Prostate gland (tissue), 2 donors: ENCODE results near the gene DGAT2. TPM values are rescaled to one million over a fixed set of nuclear protein-coding genes. Genes with fewer than 3 reads are reported as not detected.
A peak's percentile ranks its signal among the peaks of the same experiment; 100 is the strongest.

ENCODE experiments used
- DNase-seq: peaks from one replicate; pipeline ENCODE4 v3.0.0-alpha.2; 2019; ENCODE audit warnings: low spot score
- H3K27ac ChIP-seq, 2 donors: fragments of 200-600 bp; sonication (generic); 2 replicates each; pipeline ENCODE4 v1.5.1; 2017 to 2019
- H3K27me3 ChIP-seq: fragments of 200-600 bp; sonication (generic); replicated peaks from 2 replicates; pipeline ENCODE4 v1.5.1; 2019; ENCODE audit not compliant: insufficient read depth
- H3K36me3 ChIP-seq, 2 donors: fragments of 200-600 bp; sonication (generic); 1 replicate in 1 of 2; 2 replicates in 1 of 2; pipeline versions ENCODE4 v1.5.1 to v1.8.1; 2017 to 2019
- H3K4me1 ChIP-seq: fragments of 200-600 bp; sonication (generic); replicated peaks from 2 replicates; pipeline ENCODE4 v1.5.1; 2019
- H3K4me3 ChIP-seq, 2 donors: fragments of 200-600 bp; sonication (generic); 2 replicates each; pipeline ENCODE4 v1.5.1; 2017 to 2019
- H3K9me3 ChIP-seq: fragments of 200-600 bp; sonication (generic); 2 replicates; pipeline ENCODE4 v1.5.1; 2017
- CTCF ChIP-seq, 4 experiments: fragments of 200-600 bp in 2 of 4; fragments of 450-650 bp in 2 of 4; sonication (generic) in 2 of 4; IDR thresholded peaks; 1 replicate in 3 of 4; 2 replicates in 1 of 4; pipeline ENCODE4 v1.5.1; 2016 to 2019; ENCODE audit warnings: antibody characterized with exemption in 4 of 4, mild to moderate bottlenecking in 2 of 4, moderate library complexity in 2 of 4
- POLR2A ChIP-seq: fragments of 450-650 bp; IDR thresholded peaks from one replicate; pipeline ENCODE4 v1.6.1; 2016; ENCODE audit warnings: antibody characterized with exemption, mild to moderate bottlenecking
- POLR2AphosphoS5 ChIP-seq: sonication (generic); formaldehyde crosslinking; IDR thresholded peaks from one replicate; pipeline ENCODE4 v1.6.1; 2017; ENCODE audit warnings: antibody characterized with exemption
- WGBS: methylation state at CpG from one replicate; pipeline ENCODE4 v1.1.5; 2018; 5-methylcytosine and 5-hydroxymethylcytosine counted together
- intact Hi-C: fragments of 100-400 bp; cut with DNase I; formaldehyde crosslinking; loops from one replicate; pipeline ENCODE4 v1.14.2; 2022
- total RNA-seq, 2 donors: library from RNA; depleted of rRNA; stranded (reverse); fragments of >200 nt; gene quantifications; one replicate each; pipeline ENCODE4 v1.1.0, GENCODE V29; 2016

The DGAT2 gene
- total RNA-seq, 2 donors from 2014 or later: 5.6 to 24.6 TPM

GRCh38 chr11:75823415-75823814 lies 54.8 kb downstream of the DGAT2 start:
- Histone ChIP-seq H3K27ac (no peak overlapping the region), H3K4me1 (no peaks in the 10 kb centered on the region)

DNA sequence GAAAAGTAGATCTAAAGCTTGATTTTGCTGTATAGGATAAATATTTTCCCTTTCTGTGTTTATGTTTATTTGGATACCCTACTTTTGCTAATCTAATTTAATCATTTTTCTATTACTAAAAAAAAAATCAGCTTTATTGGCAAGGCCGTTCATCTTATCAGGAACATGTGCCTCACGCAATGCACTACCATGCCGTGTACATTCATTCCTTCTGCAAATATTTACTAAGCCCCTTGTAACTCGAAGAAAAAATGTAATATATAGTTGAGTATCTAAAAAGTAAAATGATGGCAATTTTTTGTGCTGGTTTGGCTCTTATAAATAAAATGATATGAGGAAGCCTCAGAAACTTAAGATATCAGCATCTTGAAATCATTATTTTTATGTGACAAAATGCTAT lies 55.4 kb downstream of the DGAT2 start:
- Histone ChIP-seq H3K9me3 (no peaks in the 10 kb centered on the region), H3K27ac (no peak overlapping the region), H3K4me3 (no peak overlapping the region), H3K4me1 (no peaks in the 10 kb centered on the region), H3K27me3 (no peaks in the 10 kb centered on the region), H3K36me3 (no peaks in the 10 kb centered on the region)
- no peak for DNase-seq
- WGBS: 51% methylated on average over 4 of the region's 4 CpGs
- intact Hi-C loops: no loop called here
- TF ChIP-seq POLR2A: no peak
- TF ChIP-seq CTCF (IDR thresholded peaks at IDR 0.05): no peak
- TF ChIP-seq POLR2AphosphoS5: no peak

More at GRCh38 chr11:75823415-75823814, 54.8 kb downstream of the DGAT2 start:
- Histone ChIP-seq H3K36me3 (no peaks in the 10 kb centered on the region), H3K4me3 (no peak overlapping the region), H3K27me3 (no peaks in the 10 kb centered on the region), H3K9me3 (no peaks in the 10 kb centered on the region)
- intact Hi-C loops: no loop called here
- WGBS: 96% methylated on average over 4 of the region's 4 CpGs
- no peak for DNase-seq
- no peak for TF ChIP-seq CTCF (IDR thresholded peaks at IDR 0.05)
- no peak for TF ChIP-seq POLR2A
- no peak for TF ChIP-seq POLR2AphosphoS5

DNA sequence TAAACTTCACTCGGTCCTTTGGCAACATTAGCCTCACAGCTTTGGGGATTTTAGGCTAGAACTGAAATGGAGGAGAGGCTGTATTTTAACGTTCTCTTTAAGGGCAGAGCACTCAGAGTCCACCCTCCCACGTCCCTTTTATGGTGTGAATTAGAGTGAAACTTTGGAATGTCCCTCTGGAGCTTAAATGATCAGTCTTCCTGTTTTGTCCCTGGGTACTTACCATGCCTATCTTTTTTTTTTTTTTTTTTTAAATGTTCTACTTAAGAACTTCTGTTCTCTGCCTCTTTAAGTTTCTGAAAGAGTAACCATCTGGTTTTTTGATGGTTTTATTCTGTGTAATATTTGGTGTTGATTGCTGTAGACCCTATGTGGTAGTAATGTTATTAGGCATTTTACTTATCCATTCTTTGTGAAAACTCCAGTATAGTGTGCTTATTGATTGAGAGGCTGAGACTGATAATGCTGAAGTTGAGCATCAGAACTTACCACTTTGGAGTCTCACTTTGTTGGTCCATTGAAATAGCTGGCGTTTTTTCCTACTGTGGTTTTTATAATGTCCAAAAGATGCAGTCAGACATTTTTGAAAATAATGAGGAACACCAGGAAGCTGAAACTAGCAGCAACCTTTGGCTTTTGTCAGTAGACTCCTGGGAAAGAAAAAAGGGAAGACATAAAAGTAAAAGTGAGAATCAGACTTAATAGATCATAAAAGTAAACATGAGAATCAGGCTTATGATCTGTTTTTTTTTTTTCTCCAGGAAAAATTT lies 58.1 kb downstream of the DGAT2 start:
- DNase-seq: no peak
- no peaks in the 10 kb centered on the region for H3K27me3 ChIP-seq
- H3K4me1 ChIP-seq: no peaks in the 10 kb centered on the region
- TF ChIP-seq CTCF (IDR thresholded peaks at IDR 0.05): no peak
- TF ChIP-seq POLR2AphosphoS5: no peak
- TF ChIP-seq POLR2A: no peak
- H3K36me3 ChIP-seq: no peaks in the 10 kb centered on the region
- no peaks in the 10 kb centered on the region for H3K9me3 ChIP-seq
- H3K4me3 ChIP-seq: no peak overlapping the region
- WGBS: 35% methylated on average over 4 of the region's 4 CpGs
- intact Hi-C loops: no loop called here
- peak overlapping the region; percentile 14 to 57 for H3K27ac ChIP-seq

- Histone ChIP-seq H3K4me3 (no peak overlapping the region), H3K9me3 (no peaks in the 10 kb centered on the region), H3K27me3 (no peaks in the 10 kb centered on the region), H3K36me3 (no peaks in the 10 kb centered on the region), H3K4me1 (no peaks in the 10 kb centered on the region), H3K27ac (no peak overlapping the region)
- TF ChIP-seq CTCF (IDR thresholded peaks at IDR 0.05): no peak
- no peak for TF ChIP-seq POLR2A
- no peak for TF ChIP-seq POLR2AphosphoS5
- 73% methylated on average over 5 of the region's 5 CpGs for WGBS
- DNase-seq: no peak
- intact Hi-C loops: no loop called here
Observed at GRCh38 chr11:75827562-75827961, 59.0 kb downstream of the DGAT2 start.

GRCh38 chr11:75831915-75832502 lies 63.4 kb downstream of the DGAT2 start:
- no peaks in the 10 kb centered on the region for H3K4me1 ChIP-seq
- WGBS: 78% methylated on average over 6 of the region's 6 CpGs
- no peak overlapping the region for H3K4me3 ChIP-seq
- H3K27ac ChIP-seq: no peak overlapping the region
- TF ChIP-seq CTCF (IDR thresholded peaks at IDR 0.05): no peak
- TF ChIP-seq POLR2A: no peak
- TF ChIP-seq POLR2AphosphoS5: peak; percentile 29
- no peaks in the 10 kb centered on the region for H3K9me3 ChIP-seq
- H3K27me3 ChIP-seq: no peaks in the 10 kb centered on the region
- DNase-seq: no peak
- intact Hi-C loops: no loop called here
- H3K36me3 ChIP-seq: no peaks in the 10 kb centered on the region
